Measurements from ENCODE around the gene EVI5L. TPM values are rescaled to one million over a fixed set of nuclear protein-coding genes. Genes with fewer than 3 reads are reported as not detected.

The EVI5L gene
- total RNA-seq, 1 experiment from 2014 or later, result 6.4 TPM

DNA sequence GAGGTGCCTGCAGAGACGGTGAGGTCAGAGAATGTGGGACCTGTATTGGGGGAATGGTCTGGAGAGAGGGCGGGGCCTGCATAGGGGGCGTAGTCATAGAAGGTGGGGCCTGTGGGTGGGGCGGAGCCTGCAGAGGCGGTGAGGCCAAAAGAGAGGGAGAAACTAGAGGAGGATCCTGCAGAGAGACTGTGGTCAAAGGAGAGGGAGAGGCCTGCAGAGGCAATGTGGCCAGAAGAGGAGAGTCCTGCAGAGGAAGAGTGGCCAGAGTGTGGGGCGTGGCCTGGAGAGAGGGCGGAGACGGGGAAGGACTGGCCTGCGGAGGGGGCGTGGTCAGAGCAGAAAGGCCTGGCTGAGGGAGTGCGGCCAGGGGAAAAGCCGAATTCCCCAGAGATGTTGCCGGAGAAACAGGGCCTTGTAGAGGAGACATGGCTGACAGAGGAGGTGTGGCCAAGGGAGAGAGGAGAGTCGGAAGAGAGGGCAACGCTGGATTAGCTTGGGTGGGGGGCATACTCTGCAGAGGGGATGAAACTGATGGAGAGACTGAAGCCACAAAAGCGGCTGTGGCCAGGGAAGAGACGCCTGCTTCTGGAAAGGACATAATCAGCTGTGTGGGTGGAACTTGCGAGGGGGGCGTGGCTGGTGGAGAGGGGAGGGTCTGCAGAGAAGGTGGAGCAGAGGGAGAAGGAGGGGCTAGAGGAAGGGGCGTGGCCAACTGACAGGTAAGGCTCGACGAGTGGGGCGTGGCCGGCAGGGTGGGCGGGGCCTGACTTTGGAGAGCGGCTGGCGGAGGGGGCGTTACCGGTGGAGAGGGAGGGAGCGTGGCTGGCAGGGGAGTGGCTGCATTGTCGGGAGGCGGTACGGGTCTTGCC lies 41.7 kb downstream of the EVI5L start:
- H3K4me1 ChIP-seq (ENCODE audit: control insufficient read depth, insufficient read depth, low read length), result no peaks in the 10 kb centered on the region

GRCh38 chr19:7872306-7873204 lies 42.5 kb downstream of the EVI5L start:
- ATAC-seq (no peak), DNase-seq (ENCODE audit: low read depth, low spot score) (no peak)
- ChIA-PET POLR2A (no interaction called here), CTCF (no interaction called here)
- H3K9me3 ChIP-seq (ENCODE audit: control insufficient read depth, insufficient read depth, low read depth, low read length), result no peaks in the 10 kb centered on the region
- intact Hi-C loops (cut with micrococcal nuclease; ENCODE audit: unreplicated experiment), result no loop called here
- H3K27ac ChIP-seq (ENCODE audit: low read length), result no peak overlapping the region
- in situ Hi-C loops (cut with HindIII; ENCODE audit: low pct_unique_long_range_greater_than_20kb, low sequenced_read_pairs), result no loop called here
- H3K4me3 ChIP-seq (ENCODE audit: low read depth in 2 of 2, low read length in 2 of 2), result no peak overlapping the region; a peak in 1 of 4 replicates
- no TSS peak for BruUV-seq (replicated peaks)
- H3K36me3 ChIP-seq (ENCODE audit: control insufficient read depth, insufficient read depth, low read length), result no peaks in the 10 kb centered on the region
- no peak for TF ChIP-seq POLR2AphosphoS5 (IDR thresholded peaks at IDR 0.05; ENCODE audit: low read depth, low read length)
- no peak for TF ChIP-seq CTCF (IDR thresholded peaks at IDR 0.05)
- no peak for TF ChIP-seq REST (IDR thresholded peaks at IDR 0.05; ENCODE audit: insufficient read depth in 1 of 2, low read depth in 2 of 2, low read length in 1 of 2)
- no peak for TF ChIP-seq TCF7L2 (IDR thresholded peaks at IDR 0.05; ENCODE audit: low read depth, low read length)
- no peak for TF ChIP-seq SIN3A (IDR thresholded peaks at IDR 0.05; ENCODE audit: borderline replicate concordance, insufficient read depth, low read depth, low read length)
- no peaks in the 10 kb centered on the region for H3K4me1 ChIP-seq (ENCODE audit: control insufficient read depth, insufficient read depth, low read length)
- no peaks in the 10 kb centered on the region for H3K27me3 ChIP-seq (ENCODE audit: control insufficient read depth, insufficient read depth, low read length)

More for the DNA sequence above, 41.7 kb downstream of the EVI5L start:
- H3K27ac ChIP-seq (ENCODE audit: low read length), result no peak overlapping the region; the same call in 1 of the 2 replicates
- intact Hi-C loops (cut with micrococcal nuclease; ENCODE audit: unreplicated experiment), result no loop called here
- no peak for TF ChIP-seq TCF7L2 (IDR thresholded peaks at IDR 0.05; ENCODE audit: low read depth, low read length)
- TF ChIP-seq SIN3A (IDR thresholded peaks at IDR 0.05; ENCODE audit: borderline replicate concordance, insufficient read depth, low read depth, low read length), result no peak
- TF ChIP-seq POLR2AphosphoS5 (IDR thresholded peaks at IDR 0.05; ENCODE audit: low read depth, low read length), result no peak
- no peak for TF ChIP-seq CTCF (IDR thresholded peaks at IDR 0.05)
- H3K4me3 ChIP-seq (ENCODE audit: low read depth in 2 of 2, low read length in 2 of 2), result peak overlapping the region; percentile 26 to 63
- in situ Hi-C loops (cut with HindIII; ENCODE audit: low pct_unique_long_range_greater_than_20kb, low sequenced_read_pairs), result no loop called here
- ChIA-PET CTCF (no interaction called here), POLR2A (interaction anchor here (0.7 kb wide), 1 partner anchor 14 kb away, joined by 3 read pairs; no protein-coding TSS in a partner anchor)
- DNase-seq (ENCODE audit: low read depth, low spot score), result peak; percentile 62
- H3K27me3 ChIP-seq (ENCODE audit: control insufficient read depth, insufficient read depth, low read length), result no peaks in the 10 kb centered on the region
- ATAC-seq, result peak; percentile 46
- H3K36me3 ChIP-seq (ENCODE audit: control insufficient read depth, insufficient read depth, low read length), result no peaks in the 10 kb centered on the region
- H3K9me3 ChIP-seq (ENCODE audit: control insufficient read depth, insufficient read depth, low read depth, low read length), result no peaks in the 10 kb centered on the region
- BruUV-seq (replicated peaks), result no TSS peak

Measured in Panc1 (cell line).